SK-N-SH (cell line): ENCODE results near the gene AGBL1. TPM values are rescaled to one million over a fixed set of nuclear protein-coding genes. Genes with fewer than 3 reads are reported as not detected.

ENCODE experiments used
- CTCF ChIA-PET: fragments of 300-600, 350-600 bp; formaldehyde crosslinking; extraction: SDS; loops from one replicate; lab custom pipeline; 2021; lab: Yijun Ruan, JAX
- POLR2A ChIA-PET: fragments of 350-600 bp; sonication (Branson Sonifier 250); formaldehyde crosslinking; extraction: SDS; loops from one replicate; lab custom pipeline; 2020; ENCODE audit warnings: antibody characterized with exemption, inconsistent platforms; lab: Yijun Ruan, JAX
- DNase-seq: peaks from one replicate; pipeline ENCODE4 v3.0.0; 2012
- H2AFZ ChIP-seq: fragments of 200-600 bp; sonication (generic); 2 replicates; pipeline ENCODE4 v1.8.1; 2016; ENCODE audit warnings: antibody characterized with exemption, mild to moderate bottlenecking, low read depth
- H3F3A ChIP-seq: fragments of 200-600 bp; sonication (generic); replicated peaks from 2 replicates; pipeline ENCODE3; 2016; ENCODE audit warnings: antibody characterized with exemption, mild to moderate bottlenecking; ENCODE audit not compliant: insufficient read depth
- H3K27ac ChIP-seq, 2 experiments: fragments of 200-500 bp in 1 of 2; fragments of 200-600 bp in 1 of 2; sonication (Bioruptor generic) in 1 of 2; sonication (generic), shearing (Covaris generic) in 1 of 2; 2 replicates each; pipeline versions ENCODE4 v1.5.1 to v1.6.1; 2014 to 2016; ENCODE audit warnings: low read depth in 2 of 2, inconsistent platforms in 1 of 2, low read length in 1 of 2, mild to moderate bottlenecking in 1 of 2, mixed read lengths in 1 of 2
- H3K27me3 ChIP-seq: fragments of 200-600 bp; sonication (generic), shearing (Covaris generic); 2 replicates; pipeline ENCODE4 v1.6.1; 2016; ENCODE audit warnings: mixed run types; ENCODE audit not compliant: insufficient read depth
- H3K36me3 ChIP-seq, 2 experiments: fragments of 200-500 bp in 1 of 2; fragments of 200-600 bp in 1 of 2; sonication (Bioruptor generic) in 1 of 2; sonication (generic) in 1 of 2; replicated peaks in 1 of 2; 2 replicates each; pipeline versions ENCODE3 to v1.5.1; 2014 to 2016; ENCODE audit warnings: low read length in 1 of 2, mild to moderate bottlenecking in 1 of 2; ENCODE audit not compliant: insufficient read depth in 2 of 2, control insufficient read depth in 1 of 2
- H3K4me1 ChIP-seq, 2 experiments: fragments of 200-500 bp in 1 of 2; fragments of 200-600 bp in 1 of 2; sonication (Bioruptor generic) in 1 of 2; sonication (generic), shearing (Covaris generic) in 1 of 2; 2 replicates each; pipeline versions ENCODE4 v1.5.1 to v1.6.1; 2014 to 2016; ENCODE audit warnings: low read depth in 1 of 2, low read length in 1 of 2, mixed run types in 1 of 2; ENCODE audit not compliant: insufficient read depth in 2 of 2, control insufficient read depth in 1 of 2
- H3K4me2 ChIP-seq: fragments of 200-600 bp; sonication (generic), shearing (Covaris generic); 2 replicates; pipeline ENCODE4 v1.6.1; 2017; ENCODE audit warnings: mixed run types
- H3K4me3 ChIP-seq, 2 experiments: fragments of 200-500 bp in 1 of 2; fragments of 200-600 bp in 1 of 2; sonication (Bioruptor generic) in 1 of 2; sonication (generic), shearing (Covaris generic) in 1 of 2; 2 replicates each; pipeline versions ENCODE4 v1.5.1 to v1.8.1; 2014 to 2016; ENCODE audit warnings: low read depth in 2 of 2, inconsistent platforms in 1 of 2, low read length in 1 of 2, mild to moderate bottlenecking in 1 of 2, mixed read lengths in 1 of 2, moderate library complexity in 1 of 2
- H3K79me2 ChIP-seq: fragments of 200-600 bp; sonication (generic); 2 replicates; pipeline ENCODE4 v1.8.1; 2017; ENCODE audit warnings: mild to moderate bottlenecking; ENCODE audit not compliant: insufficient read depth
- H3K9ac ChIP-seq: fragments of 200-600 bp; sonication (generic); 2 replicates; pipeline ENCODE4 v1.6.1; 2017; ENCODE audit warnings: mixed run types
- H3K9me2 ChIP-seq: fragments of 200-600 bp; sonication (generic); 2 replicates; pipeline ENCODE4 v1.6.1; 2017; ENCODE audit warnings: mixed run types
- H3K9me3 ChIP-seq: fragments of 200-600 bp; sonication (generic); 2 replicates; pipeline ENCODE4 v1.6.1; 2017; ENCODE audit warnings: mixed run types, mild to moderate bottlenecking, moderate library complexity
- H4K20me1 ChIP-seq: fragments of 200-600 bp; sonication (generic); 2 replicates; pipeline ENCODE4 v1.6.1; 2017; ENCODE audit warnings: mild to moderate bottlenecking, mixed run types; ENCODE audit not compliant: insufficient read depth
- CHD2 ChIP-seq: fragments of 150-350 bp; IDR thresholded peaks from 2 replicates; pipeline ENCODE4 v1.6.1; 2018; ENCODE audit warnings: low read length; ENCODE audit not compliant: partially characterized antibody
- FOXJ3 ChIP-seq: sonication (generic); formaldehyde crosslinking; IDR thresholded peaks from 2 replicates; pipeline ENCODE4 v1.5.1; 2020; ENCODE audit warnings: mild to moderate bottlenecking, missing genetic modification reagents
- GATA2 ChIP-seq: sonication (generic); formaldehyde crosslinking; IDR thresholded peaks from 2 replicates; pipeline ENCODE4 v1.5.0; 2020; ENCODE audit warnings: mild to moderate bottlenecking, missing genetic modification reagents
- JUND ChIP-seq: IDR thresholded peaks from 2 replicates; pipeline ENCODE4 v1.4.0; 2012
- MEF2A ChIP-seq: IDR thresholded peaks from 2 replicates; pipeline ENCODE4 v1.4.0; 2012; ENCODE audit warnings: low read depth, borderline replicate concordance
- MXI1 ChIP-seq: IDR thresholded peaks from 2 replicates; pipeline ENCODE4 v1.6.1; 2012; ENCODE audit warnings: mild to moderate bottlenecking, low read depth, low read length, improper control_type of control experiment
- RAD21 ChIP-seq: IDR thresholded peaks from 2 replicates; pipeline ENCODE4 v1.6.1; 2012; ENCODE audit warnings: mild to moderate bottlenecking, low read length
- RFX5 ChIP-seq: IDR thresholded peaks from 2 replicates; pipeline ENCODE4 v1.6.1; 2012; ENCODE audit warnings: mild to moderate bottlenecking, improper control_type of control experiment, low read length
- SMC3 ChIP-seq: IDR thresholded peaks from 2 replicates; pipeline ENCODE4 v1.6.1; 2012; ENCODE audit warnings: low read depth, low read length, improper control_type of control experiment
- TCF12 ChIP-seq: IDR thresholded peaks from 2 replicates; pipeline ENCODE4 v1.4.0; 2012
- YY1 ChIP-seq: IDR thresholded peaks from 2 replicates; pipeline ENCODE4 v1.4.0; 2012; ENCODE audit warnings: low read depth, mild to moderate bottlenecking
- WGBS: methylation state at CpG from one replicate; pipeline ENCODE4 v1.1.6; 2017; ENCODE audit warnings: low lambda C conversion rate; 5-methylcytosine and 5-hydroxymethylcytosine counted together
- polyA plus RNA-seq, 3 experiments: library from polyadenylated mRNA; depleted of rRNA; stranded (reverse); fragments of >200 nt; gene quantifications; 2 replicates each; pipeline ENCODE4 v1.2.3, GENCODE V29; 2012
- TF ChIP-seq, protein P1 (sequence below): IDR thresholded peaks from 2 replicates; pipeline ENCODE4 v1.4.0; 2012; ENCODE audit warnings: low read depth
- TF ChIP-seq, protein P2 (sequence below): fragments of 200-600 bp; sonication (generic); IDR thresholded peaks from 2 replicates; pipeline ENCODE4 v1.6.1; 2017; ENCODE audit warnings: antibody characterized with exemption, mild to moderate bottlenecking, moderate library complexity
- TF ChIP-seq, protein P3 (sequence below): IDR thresholded peaks from 2 replicates; pipeline ENCODE4 v1.6.1; 2012; ENCODE audit warnings: mild to moderate bottlenecking, low read depth, low read length, moderate library complexity
- TF ChIP-seq, protein P4 (sequence below): IDR thresholded peaks from 2 replicates; pipeline ENCODE4 v1.4.0; 2012; ENCODE audit warnings: low read depth, borderline replicate concordance

The AGBL1 gene
- polyA plus RNA-seq, 1 of the 3 experiments (the other 2 are of a cell fraction), result not detected

DNA sequence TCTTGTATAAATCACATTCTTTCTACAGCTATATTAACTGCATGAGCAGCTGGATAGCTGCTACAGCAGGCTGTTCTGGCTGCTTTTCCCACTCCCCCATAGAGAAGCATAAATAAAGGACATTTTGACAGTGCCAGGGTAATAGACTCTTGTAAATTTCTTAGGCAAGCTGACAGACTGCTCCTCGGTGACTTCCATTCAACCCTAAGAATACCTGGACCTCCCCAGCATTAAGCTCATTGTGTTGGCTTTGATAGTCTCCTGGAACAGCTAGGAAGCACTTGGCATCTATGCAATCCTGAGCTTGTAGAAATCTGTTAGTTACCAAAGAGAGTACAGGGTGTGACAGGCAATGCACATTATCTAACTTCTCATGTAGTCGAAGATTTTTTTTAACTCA is 475.4 kb downstream of the AGBL1 start:
- ChIA-PET POLR2A (no interaction called here), CTCF (interaction anchor here (1.7 kb wide), 1 partner anchor 17 kb away, joined by 4 read pairs; no protein-coding TSS in a partner anchor)
- TF ChIP-seq YY1, result no peak
- TF ChIP-seq CHD2, result no peak
- TF ChIP-seq, protein P1, sequence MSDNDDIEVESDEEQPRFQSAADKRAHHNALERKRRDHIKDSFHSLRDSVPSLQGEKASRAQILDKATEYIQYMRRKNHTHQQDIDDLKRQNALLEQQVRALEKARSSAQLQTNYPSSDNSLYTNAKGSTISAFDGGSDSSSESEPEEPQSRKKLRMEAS, result no peak
- TF ChIP-seq GATA2 (CRISPR knock-in tag), result no peak
- no peak overlapping the region for H2AFZ ChIP-seq
- no peak overlapping the region for H3K4me3 ChIP-seq
- no peak overlapping the region for H3K27ac ChIP-seq
- no peaks in the 10 kb centered on the region for H3K4me1 ChIP-seq
- no peaks in the 10 kb centered on the region for H3K36me3 ChIP-seq
- H3K79me2 ChIP-seq, result no peaks in the 10 kb centered on the region
- no peaks in the 10 kb centered on the region for H4K20me1 ChIP-seq
- H3K4me2 ChIP-seq, result no peak overlapping the region
- no peaks in the 10 kb centered on the region for H3F3A ChIP-seq
- WGBS, result 35% methylated on average over 2 of the region's 2 CpGs
- DNase-seq, result no peak
- H3K27me3 ChIP-seq, result no peaks in the 10 kb centered on the region
- H3K9me2 ChIP-seq, result no peaks in the 10 kb centered on the region
- no peaks in the 10 kb centered on the region for H3K9me3 ChIP-seq
- H3K9ac ChIP-seq, result no peak overlapping the region

DNA sequence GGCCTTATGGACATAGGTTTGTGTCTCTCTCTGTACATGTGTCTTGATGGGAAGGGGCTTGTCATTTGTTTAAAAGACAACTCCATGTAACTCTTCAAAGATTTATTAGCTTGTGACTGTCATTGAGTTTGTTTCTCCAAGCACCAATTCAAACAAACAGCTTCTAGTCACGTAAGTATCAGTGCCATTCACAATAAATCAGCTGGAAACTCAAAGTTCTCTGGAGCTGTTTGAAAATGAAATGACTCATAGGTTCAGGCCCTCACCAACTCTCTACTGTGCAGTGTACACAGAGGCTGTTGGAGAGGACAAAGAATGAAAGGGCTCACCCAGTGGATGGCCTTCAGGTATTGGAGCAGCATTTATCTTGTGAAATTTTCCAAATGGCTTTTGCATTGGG is 476.3 kb downstream of the AGBL1 start:
- ChIA-PET POLR2A (no interaction called here), CTCF (interaction anchor here (1.7 kb wide), 1 partner anchor 16 kb away, joined by 4 read pairs; no protein-coding TSS in a partner anchor)
- H3K79me2 ChIP-seq, result no peaks in the 10 kb centered on the region
- no peaks in the 10 kb centered on the region for H3K9me3 ChIP-seq
- H3K9me2 ChIP-seq, result no peaks in the 10 kb centered on the region
- H3K27ac ChIP-seq, result no peak overlapping the region
- H3F3A ChIP-seq, result no peaks in the 10 kb centered on the region
- no peak overlapping the region for H3K4me2 ChIP-seq
- no peak overlapping the region for H3K4me3 ChIP-seq
- 4% methylated on average over 1 of the region's 1 CpG for WGBS
- DNase-seq, result no peak
- no peaks in the 10 kb centered on the region for H3K4me1 ChIP-seq
- TF ChIP-seq SMC3 (no peak), RAD21 (no peak), MEF2A (no peak), FOXJ3 (no peak), JUND (no peak), GATA2 (CRISPR knock-in tag) (no peak), RFX5 (no peak), CHD2 (no peak), YY1 (no peak), MXI1 (no peak), TCF12 (no peak)
- TF ChIP-seq, protein P2, sequence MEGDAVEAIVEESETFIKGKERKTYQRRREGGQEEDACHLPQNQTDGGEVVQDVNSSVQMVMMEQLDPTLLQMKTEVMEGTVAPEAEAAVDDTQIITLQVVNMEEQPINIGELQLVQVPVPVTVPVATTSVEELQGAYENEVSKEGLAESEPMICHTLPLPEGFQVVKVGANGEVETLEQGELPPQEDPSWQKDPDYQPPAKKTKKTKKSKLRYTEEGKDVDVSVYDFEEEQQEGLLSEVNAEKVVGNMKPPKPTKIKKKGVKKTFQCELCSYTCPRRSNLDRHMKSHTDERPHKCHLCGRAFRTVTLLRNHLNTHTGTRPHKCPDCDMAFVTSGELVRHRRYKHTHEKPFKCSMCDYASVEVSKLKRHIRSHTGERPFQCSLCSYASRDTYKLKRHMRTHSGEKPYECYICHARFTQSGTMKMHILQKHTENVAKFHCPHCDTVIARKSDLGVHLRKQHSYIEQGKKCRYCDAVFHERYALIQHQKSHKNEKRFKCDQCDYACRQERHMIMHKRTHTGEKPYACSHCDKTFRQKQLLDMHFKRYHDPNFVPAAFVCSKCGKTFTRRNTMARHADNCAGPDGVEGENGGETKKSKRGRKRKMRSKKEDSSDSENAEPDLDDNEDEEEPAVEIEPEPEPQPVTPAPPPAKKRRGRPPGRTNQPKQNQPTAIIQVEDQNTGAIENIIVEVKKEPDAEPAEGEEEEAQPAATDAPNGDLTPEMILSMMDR, result no peak
- TF ChIP-seq, protein P3, sequence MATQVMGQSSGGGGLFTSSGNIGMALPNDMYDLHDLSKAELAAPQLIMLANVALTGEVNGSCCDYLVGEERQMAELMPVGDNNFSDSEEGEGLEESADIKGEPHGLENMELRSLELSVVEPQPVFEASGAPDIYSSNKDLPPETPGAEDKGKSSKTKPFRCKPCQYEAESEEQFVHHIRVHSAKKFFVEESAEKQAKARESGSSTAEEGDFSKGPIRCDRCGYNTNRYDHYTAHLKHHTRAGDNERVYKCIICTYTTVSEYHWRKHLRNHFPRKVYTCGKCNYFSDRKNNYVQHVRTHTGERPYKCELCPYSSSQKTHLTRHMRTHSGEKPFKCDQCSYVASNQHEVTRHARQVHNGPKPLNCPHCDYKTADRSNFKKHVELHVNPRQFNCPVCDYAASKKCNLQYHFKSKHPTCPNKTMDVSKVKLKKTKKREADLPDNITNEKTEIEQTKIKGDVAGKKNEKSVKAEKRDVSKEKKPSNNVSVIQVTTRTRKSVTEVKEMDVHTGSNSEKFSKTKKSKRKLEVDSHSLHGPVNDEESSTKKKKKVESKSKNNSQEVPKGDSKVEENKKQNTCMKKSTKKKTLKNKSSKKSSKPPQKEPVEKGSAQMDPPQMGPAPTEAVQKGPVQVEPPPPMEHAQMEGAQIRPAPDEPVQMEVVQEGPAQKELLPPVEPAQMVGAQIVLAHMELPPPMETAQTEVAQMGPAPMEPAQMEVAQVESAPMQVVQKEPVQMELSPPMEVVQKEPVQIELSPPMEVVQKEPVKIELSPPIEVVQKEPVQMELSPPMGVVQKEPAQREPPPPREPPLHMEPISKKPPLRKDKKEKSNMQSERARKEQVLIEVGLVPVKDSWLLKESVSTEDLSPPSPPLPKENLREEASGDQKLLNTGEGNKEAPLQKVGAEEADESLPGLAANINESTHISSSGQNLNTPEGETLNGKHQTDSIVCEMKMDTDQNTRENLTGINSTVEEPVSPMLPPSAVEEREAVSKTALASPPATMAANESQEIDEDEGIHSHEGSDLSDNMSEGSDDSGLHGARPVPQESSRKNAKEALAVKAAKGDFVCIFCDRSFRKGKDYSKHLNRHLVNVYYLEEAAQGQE, result no peak
- TF ChIP-seq, protein P4, sequence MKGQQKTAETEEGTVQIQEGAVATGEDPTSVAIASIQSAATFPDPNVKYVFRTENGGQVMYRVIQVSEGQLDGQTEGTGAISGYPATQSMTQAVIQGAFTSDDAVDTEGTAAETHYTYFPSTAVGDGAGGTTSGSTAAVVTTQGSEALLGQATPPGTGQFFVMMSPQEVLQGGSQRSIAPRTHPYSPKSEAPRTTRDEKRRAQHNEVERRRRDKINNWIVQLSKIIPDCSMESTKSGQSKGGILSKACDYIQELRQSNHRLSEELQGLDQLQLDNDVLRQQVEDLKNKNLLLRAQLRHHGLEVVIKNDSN, result no peak
- H3K36me3 ChIP-seq, result no peaks in the 10 kb centered on the region
- no peak overlapping the region for H2AFZ ChIP-seq
- no peaks in the 10 kb centered on the region for H4K20me1 ChIP-seq
- H3K9ac ChIP-seq, result no peak overlapping the region
- H3K27me3 ChIP-seq, result no peaks in the 10 kb centered on the region
